Panc1 (cell line): ENCODE results near the gene HSFX3. TPM values are rescaled to one million over a fixed set of nuclear protein-coding genes. Genes with fewer than 3 reads are reported as not detected.
A peak's percentile ranks its signal among the peaks of the same experiment; 100 is the strongest.

Source experiments
- ATAC-seq: fragments of 200-7000 bp; cut with Tn5 transposase; 2 replicates; pipeline ENCODE4 v1.9.1; 2020; ENCODE audit warnings: mild to moderate bottlenecking, moderate library complexity
- BruUV-seq: library from RNA; stranded (reverse); fragments of 400-500 nt; replicated peaks from 2 replicates; lab custom pipeline; 2021; lab: Mats Ljungman, UMichigan
- CTCF ChIA-PET: fragments of 300-600 bp; sonication (Branson Sonifier 250); formaldehyde crosslinking; loops from one replicate; lab custom pipeline; 2022; ENCODE audit warnings: antibody characterized with exemption; lab: Charles Lee
- POLR2A ChIA-PET: fragments of 300-600 bp; sonication (Branson Sonifier 250); formaldehyde crosslinking; loops from one replicate; lab custom pipeline; 2022; ENCODE audit warnings: antibody characterized with exemption; lab: Charles Lee
- DNase-seq: peaks from one replicate; pipeline ENCODE4 v3.0.0-alpha.2; 2010; ENCODE audit warnings: low read depth, low spot score
- H3K27ac ChIP-seq: 2 replicates; pipeline ENCODE4 v1.5.1; 2011; ENCODE audit warnings: mild to moderate bottlenecking, low read length, inconsistent platforms
- H3K27me3 ChIP-seq: fragments of 200-500 bp; sonication (Bioruptor generic); 2 replicates; pipeline ENCODE4 v1.6.0; 2014; ENCODE audit warnings: low read length, inconsistent platforms; ENCODE audit not compliant: control insufficient read depth, insufficient read depth
- H3K36me3 ChIP-seq: fragments of 200-500 bp; sonication (Bioruptor generic); 2 replicates; pipeline ENCODE4 v1.5.1; 2014; ENCODE audit warnings: inconsistent platforms, mild to moderate bottlenecking, low read length, moderate library complexity; ENCODE audit not compliant: control insufficient read depth, insufficient read depth
- H3K4me1 ChIP-seq: 2 replicates; pipeline ENCODE4 v1.5.1; 2011; ENCODE audit warnings: inconsistent platforms, mild to moderate bottlenecking, low read length, moderate library complexity; ENCODE audit not compliant: control insufficient read depth, insufficient read depth
- H3K4me3 ChIP-seq, 2 experiments: 2 replicates each; pipeline ENCODE4 v1.5.1; 2011 to 2012; ENCODE audit warnings: low read depth in 2 of 2, low read length in 2 of 2, mild to moderate bottlenecking in 2 of 2, inconsistent platforms in 1 of 2, moderate library complexity in 1 of 2
- H3K9me3 ChIP-seq: fragments of 200-500 bp; sonication (Bioruptor generic); 2 replicates; pipeline ENCODE4 v1.5.1; 2014; ENCODE audit warnings: low read depth, mild to moderate bottlenecking, inconsistent platforms, low read length, moderate library complexity; ENCODE audit not compliant: control insufficient read depth, insufficient read depth
- POLR2AphosphoS5 ChIP-seq: IDR thresholded peaks from 2 replicates; pipeline ENCODE4 v1.6.1; 2012; ENCODE audit warnings: mild to moderate bottlenecking, low read depth, low read length, moderate library complexity
- SIN3A ChIP-seq: IDR thresholded peaks from 2 replicates; pipeline ENCODE4 v1.6.1; 2012; ENCODE audit warnings: low read depth, mild to moderate bottlenecking, low read length, moderate library complexity, borderline replicate concordance; ENCODE audit not compliant: insufficient read depth
- TCF7L2 ChIP-seq: IDR thresholded peaks from 2 replicates; pipeline ENCODE4 v1.6.1; 2011; ENCODE audit warnings: mild to moderate bottlenecking, low read depth, low read length, inconsistent platforms
- in situ Hi-C: cut with HindIII; loops from 2 replicates; pipeline ENCODE4 v1.10.0; 2016; ENCODE audit warnings: low sequenced_read_pairs, low pct_unique_long_range_greater_than_20kb
- intact Hi-C: fragments of 100-400 bp; cut with micrococcal nuclease; formaldehyde crosslinking; loops from one replicate; pipeline ENCODE4 v1.10.0; 2022; ENCODE audit not compliant: unreplicated experiment
- total RNA-seq: library from RNA; stranded (reverse); gene quantifications from one replicate; pipeline ENCODE4 v1.2.1, GENCODE V29; 2021; ENCODE audit not compliant: unreplicated experiment
- TF ChIP-seq, protein P1 (sequence below), 2 experiments: IDR thresholded peaks; 2 replicates each; pipeline ENCODE4 v1.6.1; 2011 to 2012; ENCODE audit warnings: low read depth in 2 of 2, control low read depth in 1 of 2, low read length in 1 of 2, mild to moderate bottlenecking in 1 of 2, moderate library complexity in 1 of 2; ENCODE audit not compliant: insufficient read depth in 1 of 2
- TF ChIP-seq, protein P2 (sequence below): fragments of 450-650 bp; IDR thresholded peaks from 2 replicates; pipeline ENCODE4 v1.5.1; 2017; ENCODE audit warnings: mild to moderate bottlenecking

HSFX3 gene
- total RNA-seq, 1 experiment from 2014 or later: not detected

DNA sequence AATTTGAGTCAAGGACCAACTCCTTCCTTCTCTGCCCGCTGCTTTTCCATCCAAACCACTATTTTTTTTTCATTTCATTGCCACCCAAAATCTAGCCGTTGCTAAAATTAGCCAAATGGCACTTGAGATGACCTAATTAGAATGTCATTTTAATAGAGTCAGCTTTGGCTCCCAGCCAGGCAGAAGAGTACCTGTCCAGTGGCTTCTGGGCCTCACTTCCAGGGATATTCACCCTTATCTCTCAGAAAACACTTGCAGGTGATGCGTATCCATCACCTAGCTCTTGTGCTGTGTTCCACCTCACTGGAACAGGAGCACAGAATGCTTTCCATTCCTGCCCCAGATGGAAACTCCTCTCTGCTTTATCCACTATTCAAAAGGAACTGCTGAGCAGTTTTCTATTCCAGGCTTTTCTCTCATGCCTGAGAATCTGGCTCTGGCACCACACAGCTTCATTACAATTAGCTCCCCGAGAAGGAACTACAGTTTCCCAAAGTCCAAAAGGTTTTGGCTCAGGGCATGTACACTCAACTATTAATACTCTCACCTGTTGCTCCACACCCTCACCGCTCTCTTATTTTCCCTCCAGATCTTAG, 19.1 kb upstream of the HSFX3 start:
- intact Hi-C loops (no loop called here), in situ Hi-C loops (no loop called here)
- Histone ChIP-seq H3K9me3 (no peaks in the 10 kb centered on the region), H3K4me3 (no peak overlapping the region), H3K27ac (no peak overlapping the region), H3K27me3 (no peaks in the 10 kb centered on the region; the same call in 1 of the 2 replicates), H3K36me3 (no peaks in the 10 kb centered on the region), H3K4me1 (no peaks in the 10 kb centered on the region)
- TF ChIP-seq SIN3A (no peak), POLR2AphosphoS5 (no peak)
- POLR2A ChIA-PET: no interaction called here
- CTCF ChIA-PET: no interaction called here
- ATAC-seq (no peak), DNase-seq (no peak)
- no TSS peak for BruUV-seq

GRCh38 chrX:149567621-149568417, 18.1 kb upstream of the HSFX3 start:
- CTCF ChIA-PET: no interaction called here
- TF ChIP-seq, protein P1, sequence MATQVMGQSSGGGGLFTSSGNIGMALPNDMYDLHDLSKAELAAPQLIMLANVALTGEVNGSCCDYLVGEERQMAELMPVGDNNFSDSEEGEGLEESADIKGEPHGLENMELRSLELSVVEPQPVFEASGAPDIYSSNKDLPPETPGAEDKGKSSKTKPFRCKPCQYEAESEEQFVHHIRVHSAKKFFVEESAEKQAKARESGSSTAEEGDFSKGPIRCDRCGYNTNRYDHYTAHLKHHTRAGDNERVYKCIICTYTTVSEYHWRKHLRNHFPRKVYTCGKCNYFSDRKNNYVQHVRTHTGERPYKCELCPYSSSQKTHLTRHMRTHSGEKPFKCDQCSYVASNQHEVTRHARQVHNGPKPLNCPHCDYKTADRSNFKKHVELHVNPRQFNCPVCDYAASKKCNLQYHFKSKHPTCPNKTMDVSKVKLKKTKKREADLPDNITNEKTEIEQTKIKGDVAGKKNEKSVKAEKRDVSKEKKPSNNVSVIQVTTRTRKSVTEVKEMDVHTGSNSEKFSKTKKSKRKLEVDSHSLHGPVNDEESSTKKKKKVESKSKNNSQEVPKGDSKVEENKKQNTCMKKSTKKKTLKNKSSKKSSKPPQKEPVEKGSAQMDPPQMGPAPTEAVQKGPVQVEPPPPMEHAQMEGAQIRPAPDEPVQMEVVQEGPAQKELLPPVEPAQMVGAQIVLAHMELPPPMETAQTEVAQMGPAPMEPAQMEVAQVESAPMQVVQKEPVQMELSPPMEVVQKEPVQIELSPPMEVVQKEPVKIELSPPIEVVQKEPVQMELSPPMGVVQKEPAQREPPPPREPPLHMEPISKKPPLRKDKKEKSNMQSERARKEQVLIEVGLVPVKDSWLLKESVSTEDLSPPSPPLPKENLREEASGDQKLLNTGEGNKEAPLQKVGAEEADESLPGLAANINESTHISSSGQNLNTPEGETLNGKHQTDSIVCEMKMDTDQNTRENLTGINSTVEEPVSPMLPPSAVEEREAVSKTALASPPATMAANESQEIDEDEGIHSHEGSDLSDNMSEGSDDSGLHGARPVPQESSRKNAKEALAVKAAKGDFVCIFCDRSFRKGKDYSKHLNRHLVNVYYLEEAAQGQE (IDR thresholded peaks at IDR 0.05; ENCODE audit: insufficient read depth in 1 of 2, low read depth in 2 of 2, low read length in 1 of 2): no peak
- TF ChIP-seq POLR2AphosphoS5: no peak
- TF ChIP-seq SIN3A: no peak
- TF ChIP-seq, protein P2, sequence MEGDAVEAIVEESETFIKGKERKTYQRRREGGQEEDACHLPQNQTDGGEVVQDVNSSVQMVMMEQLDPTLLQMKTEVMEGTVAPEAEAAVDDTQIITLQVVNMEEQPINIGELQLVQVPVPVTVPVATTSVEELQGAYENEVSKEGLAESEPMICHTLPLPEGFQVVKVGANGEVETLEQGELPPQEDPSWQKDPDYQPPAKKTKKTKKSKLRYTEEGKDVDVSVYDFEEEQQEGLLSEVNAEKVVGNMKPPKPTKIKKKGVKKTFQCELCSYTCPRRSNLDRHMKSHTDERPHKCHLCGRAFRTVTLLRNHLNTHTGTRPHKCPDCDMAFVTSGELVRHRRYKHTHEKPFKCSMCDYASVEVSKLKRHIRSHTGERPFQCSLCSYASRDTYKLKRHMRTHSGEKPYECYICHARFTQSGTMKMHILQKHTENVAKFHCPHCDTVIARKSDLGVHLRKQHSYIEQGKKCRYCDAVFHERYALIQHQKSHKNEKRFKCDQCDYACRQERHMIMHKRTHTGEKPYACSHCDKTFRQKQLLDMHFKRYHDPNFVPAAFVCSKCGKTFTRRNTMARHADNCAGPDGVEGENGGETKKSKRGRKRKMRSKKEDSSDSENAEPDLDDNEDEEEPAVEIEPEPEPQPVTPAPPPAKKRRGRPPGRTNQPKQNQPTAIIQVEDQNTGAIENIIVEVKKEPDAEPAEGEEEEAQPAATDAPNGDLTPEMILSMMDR: no peak
- TF ChIP-seq TCF7L2: no peak
- no peaks in the 10 kb centered on the region for H3K9me3 ChIP-seq
- BruUV-seq: no TSS peak
- ATAC-seq (peak; percentile 45; the same call in 1 of the 2 replicates), DNase-seq (no peak)
- in situ Hi-C loops (no loop called here), intact Hi-C loops (no loop called here)
- no peak overlapping the region for H3K27ac ChIP-seq
- no peaks in the 10 kb centered on the region for H3K36me3 ChIP-seq
- no peaks in the 10 kb centered on the region for H3K4me1 ChIP-seq
- no peak overlapping the region for H3K4me3 ChIP-seq
- POLR2A ChIA-PET: no interaction called here
- H3K27me3 ChIP-seq: no peaks in the 10 kb centered on the region; the same call in 1 of the 2 replicates
